HCT116 (cell line): ENCODE data around the gene INS. TPM values are rescaled to one million over a fixed set of nuclear protein-coding genes. Genes with fewer than 3 reads are reported as not detected.
A peak's percentile ranks its signal among the peaks of the same experiment; 100 is the strongest.

Experiments
- ATAC-seq: fragments of 200-7000 bp; cut with Tn5 transposase; 2 replicates; pipeline ENCODE4 v1.9.1; 2020; ENCODE audit warnings: mild to moderate bottlenecking, moderate library complexity
- BruUV-seq: library from RNA; stranded (reverse); fragments of 400-500 nt; replicated peaks from 2 replicates; lab custom pipeline; 2021; lab: Mats Ljungman, UMichigan
- CTCF ChIA-PET: fragments of 300-600 bp; sonication (Branson Sonifier 250); formaldehyde crosslinking; loops from one replicate; lab custom pipeline; 2021; ENCODE audit warnings: antibody characterized with exemption; lab: Charles Lee
- POLR2A ChIA-PET: fragments of 300-600, 350-600 bp; sonication (Branson Sonifier 250); formaldehyde crosslinking; loops from one replicate; lab custom pipeline; 2021; ENCODE audit warnings: antibody characterized with exemption; lab: Charles Lee
- RAD21 ChIA-PET, 2 experiments: fragments of 300-600 bp; sonication (Branson Sonifier 250); formaldehyde crosslinking; loops; one replicate each; lab custom pipeline; 2023; ENCODE audit warnings: low total read pairs in 2 of 2; ENCODE audit not compliant: uncharacterized antibody in 2 of 2, unreplicated experiment in 2 of 2, low non-redundant PET in 1 of 2; lab: Charles Lee
- DNase-seq: peaks from one replicate; pipeline ENCODE4 v3.0.0-alpha.2; 2010; ENCODE audit warnings: low read depth, low spot score
- H2AFZ ChIP-seq: fragments of 200-600 bp; shearing (Covaris generic), sonication (generic); 2 replicates; pipeline ENCODE4 v1.6.1; 2017; ENCODE audit warnings: low read depth, mixed run types, mixed read lengths, antibody characterized with exemption, low read length; ENCODE audit not compliant: poor library complexity, severe bottlenecking
- H3K27ac ChIP-seq: 2 replicates; pipeline ENCODE4 v1.5.1; 2012; ENCODE audit warnings: low read depth, low read length
- H3K27me3 ChIP-seq: fragments of 200-600 bp; sonication (generic); 2 replicates; pipeline ENCODE4 v1.6.1; 2016; ENCODE audit warnings: mixed run types, low read length, mixed read lengths; ENCODE audit not compliant: insufficient read depth
- H3K36me3 ChIP-seq, 2 experiments: fragments of 200-500 bp in 1 of 2; fragments of 200-600 bp in 1 of 2; sonication (Bioruptor generic) in 1 of 2; sonication (generic) in 1 of 2; 2 replicates each; pipeline versions ENCODE4 v1.5.1 to v1.6.1; 2014 to 2016; ENCODE audit warnings: low read length in 2 of 2, inconsistent platforms in 1 of 2, mixed read lengths in 1 of 2, mixed run types in 1 of 2; ENCODE audit not compliant: insufficient read depth in 2 of 2, control insufficient read depth in 1 of 2
- H3K4me1 ChIP-seq, 2 experiments: fragments of 200-600 bp in 1 of 2; sonication (generic) in 1 of 2; 2 replicates each; pipeline versions ENCODE4 v1.5.1 to v1.6.1; 2012 to 2017; ENCODE audit warnings: low read length in 2 of 2, inconsistent platforms in 1 of 2, mild to moderate bottlenecking in 1 of 2, mixed read lengths in 1 of 2, mixed run types in 1 of 2, moderate library complexity in 1 of 2; ENCODE audit not compliant: insufficient read depth in 2 of 2, control insufficient read depth in 1 of 2
- H3K4me2 ChIP-seq: fragments of 200-600 bp; sonication (generic); 2 replicates; pipeline ENCODE4 v1.6.1; 2017; ENCODE audit warnings: mixed run types, low read length, mixed read lengths
- H3K4me3 ChIP-seq, 2 experiments: fragments of 200-600 bp in 1 of 2; sonication (generic) in 1 of 2; replicated peaks in 1 of 2; 2 replicates each; pipeline ENCODE4 v1.5.1; 2011 to 2016; ENCODE audit warnings: low read length in 2 of 2, control low read depth in 1 of 2, low read depth in 1 of 2, mild to moderate bottlenecking in 1 of 2, mixed read lengths in 1 of 2, mixed run types in 1 of 2
- H3K79me2 ChIP-seq: fragments of 200-600 bp; sonication (generic); 2 replicates; pipeline ENCODE4 v1.6.1; 2017; ENCODE audit warnings: mild to moderate bottlenecking, mixed run types, low read length, moderate library complexity, mixed read lengths; ENCODE audit not compliant: insufficient read depth
- H3K9ac ChIP-seq: fragments of 200-600 bp; sonication (generic); 2 replicates; pipeline ENCODE4 v1.6.1; 2016; ENCODE audit warnings: low read length, mixed read lengths
- H3K9me2 ChIP-seq: fragments of 200-600 bp; sonication (generic), shearing (Covaris generic); 2 replicates; pipeline ENCODE4 v1.6.1; 2017; ENCODE audit warnings: mixed run types, mild to moderate bottlenecking, moderate library complexity; ENCODE audit not compliant: insufficient read depth
- H3K9me3 ChIP-seq, 2 experiments: fragments of 200-500 bp in 1 of 2; fragments of 200-600 bp in 1 of 2; sonication (Bioruptor generic) in 1 of 2; sonication (generic) in 1 of 2; 2 replicates each; pipeline ENCODE4 v1.6.1; 2014 to 2017; ENCODE audit warnings: low read length in 2 of 2, mixed read lengths in 2 of 2, inconsistent platforms in 1 of 2, low read depth in 1 of 2, mild to moderate bottlenecking in 1 of 2, mixed run types in 1 of 2, moderate library complexity in 1 of 2; ENCODE audit not compliant: control insufficient read depth in 1 of 2, insufficient read depth in 1 of 2
- H4K20me1 ChIP-seq: fragments of 200-600 bp; sonication (generic), shearing (Covaris generic); 2 replicates; pipeline ENCODE4 v1.6.1; 2017; ENCODE audit warnings: mixed run types, mild to moderate bottlenecking, moderate library complexity; ENCODE audit not compliant: insufficient read depth
- CBX3 ChIP-seq: IDR thresholded peaks from 2 replicates; pipeline ENCODE4 v1.6.1; 2012; ENCODE audit warnings: low read depth
- CEBPB ChIP-seq: IDR thresholded peaks from 2 replicates; pipeline ENCODE4 v1.6.1; 2012; ENCODE audit warnings: low read depth
- EGR1 ChIP-seq: IDR thresholded peaks from 2 replicates; pipeline ENCODE4 v1.6.1; 2012; ENCODE audit warnings: low read depth
- EZH2phosphoT487 ChIP-seq: fragments of 200-600 bp; IDR thresholded peaks from 2 replicates; pipeline ENCODE4 v1.6.1; 2018; ENCODE audit warnings: antibody characterized with exemption, borderline replicate concordance
- POLR2AphosphoS5 ChIP-seq: IDR thresholded peaks from 2 replicates; pipeline ENCODE4 v1.6.1; 2011; ENCODE audit warnings: mild to moderate bottlenecking, low read depth, low read length, moderate library complexity
- RAD21 ChIP-seq: IDR thresholded peaks from 2 replicates; pipeline ENCODE4 v1.6.1; 2012; ENCODE audit warnings: low read depth, mild to moderate bottlenecking
- intact Hi-C: fragments of 100-400 bp; cut with micrococcal nuclease; formaldehyde crosslinking; loops from 2 replicates; pipeline ENCODE4 v1.10.0; 2022
- total RNA-seq: library from RNA; stranded (reverse); gene quantifications from one replicate; pipeline ENCODE4 v1.2.1, GENCODE V29; 2021; ENCODE audit not compliant: unreplicated experiment
- TF ChIP-seq, protein P1 (sequence below), 3 experiments: fragments of 200-600 bp in 1 of 3; sonication (generic) in 1 of 3; IDR thresholded peaks in 2 of 3; conservative IDR thresholded peaks in 1 of 3; 2 replicates each; pipeline ENCODE4 v1.5.1; 2012 to 2017; ENCODE audit warnings: low read depth in 2 of 3, low read length in 2 of 3, antibody characterized with exemption in 1 of 3, borderline replicate concordance in 1 of 3, control low read depth in 1 of 3, mild to moderate bottlenecking in 1 of 3, mixed read lengths in 1 of 3, mixed run types in 1 of 3, moderate library complexity in 1 of 3; ENCODE audit not compliant: insufficient read depth in 1 of 3

Gene INS
- total RNA-seq, 1 experiment from 2014 or later: 0.44 TPM

DNA sequence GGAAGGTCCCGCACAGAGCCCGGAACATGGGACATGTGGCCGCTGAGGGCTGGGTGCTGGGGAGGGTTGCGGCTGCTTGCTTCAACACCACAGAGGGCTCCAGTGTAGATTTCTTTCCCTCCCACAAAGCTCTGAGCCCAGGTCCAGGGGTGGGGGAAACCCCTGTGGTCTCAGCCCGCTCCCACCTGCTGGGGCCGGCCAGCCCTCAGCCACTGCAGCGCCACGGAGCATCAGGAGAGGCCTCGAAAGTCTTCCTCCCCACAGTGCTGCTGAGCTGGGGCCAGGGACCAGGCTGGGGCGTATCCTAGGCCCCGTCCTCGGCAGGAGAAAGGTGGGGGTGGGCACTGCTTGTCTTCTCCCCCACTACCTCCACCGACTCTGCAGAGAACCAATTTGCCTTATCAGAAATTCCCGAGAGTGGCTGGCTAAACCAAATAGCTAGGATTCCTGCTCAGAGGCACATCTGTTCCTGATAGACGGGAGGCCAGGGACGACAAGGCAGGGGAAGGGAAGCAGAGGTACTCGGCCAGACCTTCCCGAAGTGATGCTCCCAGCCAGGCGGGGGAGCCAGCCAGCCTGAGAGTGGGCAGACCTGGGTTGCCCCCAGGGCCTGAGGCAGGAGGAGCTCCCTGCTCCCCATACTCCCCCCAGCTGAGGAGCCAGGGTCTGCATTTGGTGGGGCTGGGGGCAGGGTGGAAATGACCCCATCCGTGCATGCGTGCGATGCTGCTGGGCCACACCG, 40.5 kb downstream of the INS start (continued):
- no peak for TF ChIP-seq CBX3
- TF ChIP-seq CEBPB: no peak
- no peak for TF ChIP-seq RAD21
- TF ChIP-seq, protein P1, sequence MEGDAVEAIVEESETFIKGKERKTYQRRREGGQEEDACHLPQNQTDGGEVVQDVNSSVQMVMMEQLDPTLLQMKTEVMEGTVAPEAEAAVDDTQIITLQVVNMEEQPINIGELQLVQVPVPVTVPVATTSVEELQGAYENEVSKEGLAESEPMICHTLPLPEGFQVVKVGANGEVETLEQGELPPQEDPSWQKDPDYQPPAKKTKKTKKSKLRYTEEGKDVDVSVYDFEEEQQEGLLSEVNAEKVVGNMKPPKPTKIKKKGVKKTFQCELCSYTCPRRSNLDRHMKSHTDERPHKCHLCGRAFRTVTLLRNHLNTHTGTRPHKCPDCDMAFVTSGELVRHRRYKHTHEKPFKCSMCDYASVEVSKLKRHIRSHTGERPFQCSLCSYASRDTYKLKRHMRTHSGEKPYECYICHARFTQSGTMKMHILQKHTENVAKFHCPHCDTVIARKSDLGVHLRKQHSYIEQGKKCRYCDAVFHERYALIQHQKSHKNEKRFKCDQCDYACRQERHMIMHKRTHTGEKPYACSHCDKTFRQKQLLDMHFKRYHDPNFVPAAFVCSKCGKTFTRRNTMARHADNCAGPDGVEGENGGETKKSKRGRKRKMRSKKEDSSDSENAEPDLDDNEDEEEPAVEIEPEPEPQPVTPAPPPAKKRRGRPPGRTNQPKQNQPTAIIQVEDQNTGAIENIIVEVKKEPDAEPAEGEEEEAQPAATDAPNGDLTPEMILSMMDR (IDR thresholded peaks at IDR 0.05 in 2 of 3, conservative IDR thresholded peaks at IDR 0.05 in 1 of 3; ENCODE audit: borderline replicate concordance in 1 of 3, insufficient read depth in 1 of 3, low read depth in 2 of 3, low read length in 2 of 3): no peak

DNA sequence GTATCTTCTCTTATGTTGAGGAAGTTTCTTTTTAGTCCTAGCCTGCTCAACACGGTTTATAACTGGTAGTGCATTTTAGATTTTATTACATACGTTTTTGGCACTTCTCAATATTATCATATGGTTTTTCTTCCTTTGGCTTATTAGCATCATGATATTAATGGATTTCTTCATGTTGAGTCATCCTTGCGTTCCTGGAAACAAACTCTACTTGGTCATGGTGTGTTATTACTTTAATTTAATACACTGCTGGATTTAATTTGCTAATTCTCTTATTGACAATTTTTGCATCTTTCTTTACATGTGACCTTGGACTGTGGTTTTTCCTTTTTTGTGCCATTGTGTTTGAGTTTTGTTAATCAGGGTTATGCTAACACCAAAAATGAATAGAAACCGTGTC, 42.3 kb downstream of the INS start:
- ChIA-PET POLR2A (no interaction called here), RAD21 (no interaction called here), CTCF (no interaction called here)
- no TSS peak for BruUV-seq
- Histone ChIP-seq H3K4me3 (no peak overlapping the region), H3K4me2 (no peak overlapping the region), H3K27me3 (no peaks in the 10 kb centered on the region), H2AFZ (no peak overlapping the region), H3K9ac (no peak overlapping the region), H3K9me2 (no peaks in the 10 kb centered on the region), H3K36me3 (no peaks in the 10 kb centered on the region), H3K79me2 (no peaks in the 10 kb centered on the region), H3K4me1 (no peaks in the 10 kb centered on the region), H3K27ac (no peak overlapping the region), H4K20me1 (no peaks in the 10 kb centered on the region), H3K9me3 (peaks cover 6 to 8% of the 10 kb centered on the region in 2 experiments; a peak in 2 of 4 replicates)
- ATAC-seq (no peak), DNase-seq (no peak)
- TF ChIP-seq EGR1: no peak
- intact Hi-C loops: no loop called here

DNA sequence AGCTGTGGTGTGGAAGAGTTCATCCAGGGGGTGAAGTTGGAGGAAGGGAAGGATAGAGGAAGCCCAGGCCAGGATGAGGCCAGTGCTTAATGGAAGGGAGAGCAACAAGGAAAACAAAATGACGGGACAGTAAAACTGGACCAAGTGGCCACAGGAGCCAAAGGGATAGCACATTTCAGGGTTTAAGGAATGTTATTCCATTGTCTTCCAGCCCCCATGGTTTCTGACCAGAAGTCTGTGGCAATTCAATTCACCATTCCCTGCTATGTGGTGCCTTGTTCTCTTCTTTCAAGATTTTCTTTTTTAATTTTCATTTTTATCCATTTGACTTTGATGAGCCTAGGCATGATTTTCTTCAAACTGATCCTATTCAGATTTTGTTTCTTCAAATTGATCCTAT, 44.3 kb downstream of the INS start:
- no peak overlapping the region for H2AFZ ChIP-seq
- intact Hi-C loops: no loop called here
- H3K4me1 ChIP-seq: no peaks in the 10 kb centered on the region
- no peak overlapping the region for H3K4me3 ChIP-seq
- H3K9me2 ChIP-seq: no peaks in the 10 kb centered on the region
- no TSS peak for BruUV-seq
- ChIA-PET CTCF (no interaction called here), RAD21 (no interaction called here), POLR2A (no interaction called here)
- ATAC-seq (no peak), DNase-seq (no peak)
- no peaks in the 10 kb centered on the region for H4K20me1 ChIP-seq
- H3K79me2 ChIP-seq: no peaks in the 10 kb centered on the region
- TF ChIP-seq, protein P1 (IDR thresholded peaks at IDR 0.05 in 2 of 3, conservative IDR thresholded peaks at IDR 0.05 in 1 of 3; ENCODE audit: borderline replicate concordance in 1 of 3, insufficient read depth in 1 of 3, low read depth in 2 of 3, low read length in 2 of 3): no peak
- TF ChIP-seq EZH2phosphoT487 (no peak), CBX3 (peak; percentile 71; the same call in 1 of the 2 replicates), POLR2AphosphoS5 (no peak)
- H3K4me2 ChIP-seq: no peak overlapping the region
- H3K9ac ChIP-seq: no peak overlapping the region
- H3K9me3 ChIP-seq: peaks cover 6 to 8% of the 10 kb centered on the region in 2 experiments; a peak in 2 of 4 replicates
- no peaks in the 10 kb centered on the region for H3K27me3 ChIP-seq
- H3K36me3 ChIP-seq: no peaks in the 10 kb centered on the region
- no peak overlapping the region for H3K27ac ChIP-seq
